Measurements from ENCODE around the gene ALKAL2. TPM values are rescaled to one million over a fixed set of nuclear protein-coding genes. Genes with fewer than 3 reads are reported as not detected.

The ALKAL2 gene
- total and polyA plus RNA-seq, 2 of the 13 experiments (the other 11 are each of a cell fraction or from before 2014, with no cell fraction given) = 0.22 to 1.7 TPM

GRCh38 chr2:263774-264492, 24.0 kb downstream of the ALKAL2 start, which contains the start of gene SH3YL1 (continued):
- TF ChIP-seq ZSCAN22 (CRISPR knock-in tag; IDR thresholded peaks at IDR 0.05) (no peak), ZBTB49 (CRISPR knock-in tag; IDR thresholded peaks at IDR 0.05; ENCODE audit: borderline replicate concordance) (no peak), ARHGAP35 (CRISPR knock-in tag; IDR thresholded peaks at IDR 0.05; ENCODE audit: borderline replicate concordance) (0 out of 2 replicates have a peak, but pooled peaks have one; percentile 43), ZNF431 (CRISPR knock-in tag; IDR thresholded peaks at IDR 0.05; ENCODE audit: borderline replicate concordance, low read depth) (peak; percentile 43; the same call in 1 of the 2 replicates), HOXA7 (CRISPR knock-in tag; IDR thresholded peaks at IDR 0.05) (no peak; the same call in 1 of the 2 replicates), ZBTB21 (CRISPR knock-in tag; IDR thresholded peaks at IDR 0.05) (no peak), MLX (CRISPR knock-in tag; IDR thresholded peaks at IDR 0.05) (no peak), ZNF557 (CRISPR knock-in tag; IDR thresholded peaks at IDR 0.05) (no peak), FOXJ3 (CRISPR knock-in tag; IDR thresholded peaks at IDR 0.05; ENCODE audit: borderline replicate concordance) (no peak), TOPORS (CRISPR knock-in tag; IDR thresholded peaks at IDR 0.05) (no peak), RNF219 (CRISPR knock-in tag; IDR thresholded peaks at IDR 0.05) (no peak), REL (CRISPR knock-in tag; conservative IDR thresholded peaks at IDR 0.05) (no peak), ELF1 (CRISPR knock-in tag; IDR thresholded peaks at IDR 0.05) (no peak), FLYWCH1 (CRISPR knock-in tag; IDR thresholded peaks at IDR 0.05) (no peak; the same call in 1 of the 2 replicates), ZBTB7B (CRISPR knock-in tag; IDR thresholded peaks at IDR 0.05) (no peak; the same call in 1 of the 2 replicates), SOX13 (IDR thresholded peaks at IDR 0.05) (no peak), SOX13 (CRISPR knock-in tag; conservative IDR thresholded peaks at IDR 0.05 in 1 of 2, IDR thresholded peaks at IDR 0.05 in 1 of 2) (no peak), PAF1 (CRISPR knock-in tag; IDR thresholded peaks at IDR 0.05) (no peak), ZNF83 (CRISPR knock-in tag; IDR thresholded peaks at IDR 0.05; ENCODE audit: borderline replicate concordance) (no peak), ZSCAN5A (CRISPR knock-in tag; IDR thresholded peaks at IDR 0.05; ENCODE audit: borderline replicate concordance) (no peak), ELF4 (CRISPR knock-in tag; IDR thresholded peaks at IDR 0.05; ENCODE audit: borderline replicate concordance) (no peak), CENPBD1 (CRISPR knock-in tag; IDR thresholded peaks at IDR 0.05; ENCODE audit: borderline replicate concordance, low read depth) (no peak), ONECUT2 (CRISPR knock-in tag; IDR thresholded peaks at IDR 0.05) (no peak)

Data from HepG2 (cell line).